Measurements from ENCODE around the gene GALK1.

The GALK1 gene

GRCh38 chr17:75809631-75810111, 44.7 kb upstream of the GALK1 start:
- DNase-seq (ENCODE audit: insufficient read length, low spot score) (no peak), FAIRE-seq (no peak)
- TF ChIP-seq, protein P1, sequence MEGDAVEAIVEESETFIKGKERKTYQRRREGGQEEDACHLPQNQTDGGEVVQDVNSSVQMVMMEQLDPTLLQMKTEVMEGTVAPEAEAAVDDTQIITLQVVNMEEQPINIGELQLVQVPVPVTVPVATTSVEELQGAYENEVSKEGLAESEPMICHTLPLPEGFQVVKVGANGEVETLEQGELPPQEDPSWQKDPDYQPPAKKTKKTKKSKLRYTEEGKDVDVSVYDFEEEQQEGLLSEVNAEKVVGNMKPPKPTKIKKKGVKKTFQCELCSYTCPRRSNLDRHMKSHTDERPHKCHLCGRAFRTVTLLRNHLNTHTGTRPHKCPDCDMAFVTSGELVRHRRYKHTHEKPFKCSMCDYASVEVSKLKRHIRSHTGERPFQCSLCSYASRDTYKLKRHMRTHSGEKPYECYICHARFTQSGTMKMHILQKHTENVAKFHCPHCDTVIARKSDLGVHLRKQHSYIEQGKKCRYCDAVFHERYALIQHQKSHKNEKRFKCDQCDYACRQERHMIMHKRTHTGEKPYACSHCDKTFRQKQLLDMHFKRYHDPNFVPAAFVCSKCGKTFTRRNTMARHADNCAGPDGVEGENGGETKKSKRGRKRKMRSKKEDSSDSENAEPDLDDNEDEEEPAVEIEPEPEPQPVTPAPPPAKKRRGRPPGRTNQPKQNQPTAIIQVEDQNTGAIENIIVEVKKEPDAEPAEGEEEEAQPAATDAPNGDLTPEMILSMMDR (IDR thresholded peaks at IDR 0.05; ENCODE audit: insufficient read depth, missing control alignments), result no peak

GRCh38 chr17:75808905-75809621, 44.1 kb upstream of the GALK1 start:
- TF ChIP-seq, protein P1 (IDR thresholded peaks at IDR 0.05; ENCODE audit: insufficient read depth, missing control alignments), result no peak
- FAIRE-seq, result no peak
- no peak for DNase-seq (ENCODE audit: insufficient read length, low spot score)

DNA sequence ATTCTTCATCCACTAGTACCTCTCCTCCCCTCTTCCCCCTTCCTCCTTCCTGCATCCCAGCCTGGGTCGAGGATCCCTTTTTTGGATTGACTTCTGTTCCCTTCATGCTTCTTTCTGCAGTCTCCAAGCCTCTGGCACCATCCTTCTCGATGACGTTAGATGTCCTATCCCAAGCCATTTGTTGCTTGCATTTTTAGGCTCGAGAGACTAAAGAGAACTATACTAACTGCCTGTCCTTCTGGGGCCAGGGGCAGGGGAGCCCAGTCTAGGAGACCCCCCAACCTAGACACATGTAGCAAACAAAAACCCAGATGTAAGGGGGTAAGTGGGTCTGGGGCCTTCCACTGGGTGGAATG, 43.5 kb upstream of the GALK1 start:
- DNase-seq (ENCODE audit: insufficient read length, low spot score) (no peak), FAIRE-seq (no peak)
- TF ChIP-seq, protein P1 (IDR thresholded peaks at IDR 0.05; ENCODE audit: insufficient read depth, missing control alignments), result no peak

DNA sequence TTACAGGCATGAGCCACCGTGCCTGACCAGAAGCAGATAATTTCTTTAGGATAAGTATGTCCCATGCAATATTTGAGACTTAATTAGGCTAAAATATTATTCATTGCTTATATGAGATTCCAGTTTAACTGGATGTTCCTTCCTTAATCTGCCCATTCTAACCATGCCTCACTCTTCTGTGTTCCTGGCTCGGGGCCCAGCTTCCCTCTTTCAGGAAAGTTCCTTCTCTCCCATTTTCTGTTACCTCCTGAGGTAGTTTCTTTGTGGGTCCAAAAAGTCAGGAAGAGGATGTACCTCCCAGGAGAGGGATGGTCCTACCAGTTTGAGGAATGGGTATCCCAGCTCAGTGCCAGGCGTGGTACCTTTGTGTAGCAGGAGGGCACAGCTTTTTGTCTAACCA, 42.9 kb upstream of the GALK1 start:
- no peak for DNase-seq (ENCODE audit: insufficient read length, low spot score)
- no peak for FAIRE-seq
- TF ChIP-seq, protein P1 (IDR thresholded peaks at IDR 0.05; ENCODE audit: insufficient read depth, missing control alignments), result no peak

GRCh38 chr17:75806822-75807500, 42.0 kb upstream of the GALK1 start:
- TF ChIP-seq, protein P1 (IDR thresholded peaks at IDR 0.05; ENCODE audit: insufficient read depth, missing control alignments), result no peak
- FAIRE-seq (no peak), DNase-seq (ENCODE audit: insufficient read length, low spot score) (no peak)

- DNase-seq (ENCODE audit: insufficient read length, low spot score) (no peak), FAIRE-seq (no peak)
- TF ChIP-seq, protein P1 (IDR thresholded peaks at IDR 0.05; ENCODE audit: insufficient read depth, missing control alignments), result no peak
Observed at GRCh38 chr17:75803883-75804282, 38.9 kb upstream of the GALK1 start.

DNA sequence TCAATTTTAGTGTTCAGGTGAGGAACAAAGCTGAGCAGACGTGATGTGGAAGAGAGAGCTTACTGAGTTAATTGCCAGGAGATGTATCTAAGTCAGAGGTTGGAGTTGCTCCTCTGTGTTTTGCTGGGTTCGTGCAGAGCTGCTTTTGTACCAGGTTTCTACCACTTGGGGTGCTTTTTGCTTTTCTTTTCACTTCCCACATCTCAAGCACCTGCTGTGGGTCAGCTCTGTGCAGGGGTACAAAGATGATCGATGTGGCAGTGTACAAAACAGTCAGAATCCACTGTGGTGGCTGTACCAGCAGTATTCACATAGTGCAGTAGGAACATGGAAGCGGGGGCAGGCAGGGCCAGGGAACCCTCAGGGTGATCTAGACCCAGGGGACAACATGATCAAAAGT, 34.4 kb upstream of the GALK1 start:
- TF ChIP-seq, protein P1 (IDR thresholded peaks at IDR 0.05; ENCODE audit: insufficient read depth, missing control alignments), result no peak
- FAIRE-seq (no peak), DNase-seq (ENCODE audit: insufficient read length, low spot score) (no peak)

Data from D721Med (cell line).